Body of pancreas (tissue), 4 donors: ENCODE data around the gene CLEC16A.

Experiments
- CTCF ChIP-seq, 7 experiments: fragments of 450-650 bp in 4 of 7; fragments of 200-600 bp in 3 of 7; sonication (generic) in 3 of 7; IDR thresholded peaks; one replicate each; pipeline ENCODE4 v1.5.1; 2016 to 2019; ENCODE audit warnings: antibody characterized with exemption in 7 of 7
- POLR2A ChIP-seq, 3 donors: fragments of 450-650 bp; IDR thresholded peaks; one replicate each; pipeline ENCODE4 v1.6.1; 2016; ENCODE audit warnings: antibody characterized with exemption in 3 of 3, mild to moderate bottlenecking in 2 of 3

GRCh38 chr16:10990378-10990777, 46.0 kb downstream of the CLEC16A start:
- no peak for TF ChIP-seq CTCF (IDR thresholded peaks at IDR 0.05)
- no peak for TF ChIP-seq POLR2A (IDR thresholded peaks at IDR 0.05)
